ENCODE data around the gene FSTL1. TPM values are rescaled to one million over a fixed set of nuclear protein-coding genes. Genes with fewer than 3 reads are reported as not detected.

Gene FSTL1
- polyA plus RNA-seq, 1 of the 3 experiments (the other 2 are of a cell fraction) = 329 TPM

DNA sequence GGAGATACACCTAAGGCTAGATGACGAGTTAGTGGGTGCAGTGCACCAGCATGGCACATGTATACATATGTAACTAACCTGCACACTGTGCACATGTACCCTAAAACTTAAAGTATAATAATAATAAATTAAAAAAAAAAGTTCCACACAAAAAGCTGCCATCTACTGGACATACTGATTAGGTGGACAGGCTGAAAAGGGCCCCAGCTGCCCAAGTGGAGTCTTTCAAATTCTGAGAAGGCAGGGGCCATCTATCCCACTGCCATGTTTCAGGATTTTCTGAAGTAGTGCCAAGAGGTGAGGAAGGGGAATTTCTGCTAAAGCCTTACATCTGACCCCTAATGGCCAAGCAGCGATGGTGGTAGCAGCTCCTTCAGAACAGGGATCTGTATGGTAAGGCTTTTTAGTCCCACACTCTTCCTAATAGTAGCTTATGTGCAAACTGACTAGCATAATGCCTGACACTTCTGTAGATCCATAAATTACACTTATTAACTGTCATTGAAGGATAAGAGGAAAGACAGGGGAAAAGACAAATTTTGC, 7.7 kb downstream of the FSTL1 start:
- no peaks in the 10 kb centered on the region for H3K9me2 ChIP-seq
- H3K9ac ChIP-seq = no peak overlapping the region
- H3F3A ChIP-seq (replicated peaks; ENCODE audit: insufficient read depth) = peaks cover 57% of the 10 kb centered on the region
- H3K4me1 ChIP-seq (ENCODE audit: control insufficient read depth in 1 of 2, insufficient read depth in 2 of 2, low read depth in 1 of 2, low read length in 1 of 2) = peaks cover 22 to 55% of the 10 kb centered on the region in 2 experiments
- peaks cover 50 to 67% of the 10 kb centered on the region in 2 experiments for H3K36me3 ChIP-seq (replicated peaks in 1 of 2; ENCODE audit: control insufficient read depth in 1 of 2, insufficient read depth in 2 of 2, low read length in 1 of 2)
- H3K9me3 ChIP-seq = no peaks in the 10 kb centered on the region
- H3K4me3 ChIP-seq (ENCODE audit: low read depth in 2 of 2, low read length in 1 of 2) = no peak overlapping the region
- peak overlapping the region; percentile 13 to 43; a peak in 2 of 4 replicates for H3K27ac ChIP-seq (ENCODE audit: low read depth in 2 of 2, low read length in 1 of 2)
- no peak overlapping the region for H3K4me2 ChIP-seq
- H3K27me3 ChIP-seq (ENCODE audit: insufficient read depth) = no peaks in the 10 kb centered on the region
- CTCF ChIA-PET = interaction anchor here (2.6 to 3.4 kb wide), 2 partner anchors 20 to 27 kb away, joined by 9 to 12 read pairs; no protein-coding TSS in a partner anchor
- H2AFZ ChIP-seq (ENCODE audit: low read depth) = no peak overlapping the region
- TF ChIP-seq, protein P1, sequence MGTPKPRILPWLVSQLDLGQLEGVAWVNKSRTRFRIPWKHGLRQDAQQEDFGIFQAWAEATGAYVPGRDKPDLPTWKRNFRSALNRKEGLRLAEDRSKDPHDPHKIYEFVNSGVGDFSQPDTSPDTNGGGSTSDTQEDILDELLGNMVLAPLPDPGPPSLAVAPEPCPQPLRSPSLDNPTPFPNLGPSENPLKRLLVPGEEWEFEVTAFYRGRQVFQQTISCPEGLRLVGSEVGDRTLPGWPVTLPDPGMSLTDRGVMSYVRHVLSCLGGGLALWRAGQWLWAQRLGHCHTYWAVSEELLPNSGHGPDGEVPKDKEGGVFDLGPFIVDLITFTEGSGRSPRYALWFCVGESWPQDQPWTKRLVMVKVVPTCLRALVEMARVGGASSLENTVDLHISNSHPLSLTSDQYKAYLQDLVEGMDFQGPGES (IDR thresholded peaks at IDR 0.05; ENCODE audit: low read depth, low read length) = no peak
- TF ChIP-seq JUND (IDR thresholded peaks at IDR 0.05) = no peak
- TF ChIP-seq, protein P2, sequence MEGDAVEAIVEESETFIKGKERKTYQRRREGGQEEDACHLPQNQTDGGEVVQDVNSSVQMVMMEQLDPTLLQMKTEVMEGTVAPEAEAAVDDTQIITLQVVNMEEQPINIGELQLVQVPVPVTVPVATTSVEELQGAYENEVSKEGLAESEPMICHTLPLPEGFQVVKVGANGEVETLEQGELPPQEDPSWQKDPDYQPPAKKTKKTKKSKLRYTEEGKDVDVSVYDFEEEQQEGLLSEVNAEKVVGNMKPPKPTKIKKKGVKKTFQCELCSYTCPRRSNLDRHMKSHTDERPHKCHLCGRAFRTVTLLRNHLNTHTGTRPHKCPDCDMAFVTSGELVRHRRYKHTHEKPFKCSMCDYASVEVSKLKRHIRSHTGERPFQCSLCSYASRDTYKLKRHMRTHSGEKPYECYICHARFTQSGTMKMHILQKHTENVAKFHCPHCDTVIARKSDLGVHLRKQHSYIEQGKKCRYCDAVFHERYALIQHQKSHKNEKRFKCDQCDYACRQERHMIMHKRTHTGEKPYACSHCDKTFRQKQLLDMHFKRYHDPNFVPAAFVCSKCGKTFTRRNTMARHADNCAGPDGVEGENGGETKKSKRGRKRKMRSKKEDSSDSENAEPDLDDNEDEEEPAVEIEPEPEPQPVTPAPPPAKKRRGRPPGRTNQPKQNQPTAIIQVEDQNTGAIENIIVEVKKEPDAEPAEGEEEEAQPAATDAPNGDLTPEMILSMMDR (IDR thresholded peaks at IDR 0.05) = peak; percentile 57
- TF ChIP-seq CHD2 (IDR thresholded peaks at IDR 0.05; ENCODE audit: low read length, partially characterized antibody) = no peak
- TF ChIP-seq NRF1 (IDR thresholded peaks at IDR 0.05; ENCODE audit: low read depth, low read length) = no peak
- POLR2A ChIA-PET = no interaction called here
- 91% methylated on average over 2 of the region's 2 CpGs for WGBS (ENCODE audit: low lambda C conversion rate)
- peaks cover 92% of the 10 kb centered on the region for H4K20me1 ChIP-seq (ENCODE audit: insufficient read depth)
- no peak for DNase-seq
- peaks cover 100% of the 10 kb centered on the region for H3K79me2 ChIP-seq (ENCODE audit: insufficient read depth)

DNA sequence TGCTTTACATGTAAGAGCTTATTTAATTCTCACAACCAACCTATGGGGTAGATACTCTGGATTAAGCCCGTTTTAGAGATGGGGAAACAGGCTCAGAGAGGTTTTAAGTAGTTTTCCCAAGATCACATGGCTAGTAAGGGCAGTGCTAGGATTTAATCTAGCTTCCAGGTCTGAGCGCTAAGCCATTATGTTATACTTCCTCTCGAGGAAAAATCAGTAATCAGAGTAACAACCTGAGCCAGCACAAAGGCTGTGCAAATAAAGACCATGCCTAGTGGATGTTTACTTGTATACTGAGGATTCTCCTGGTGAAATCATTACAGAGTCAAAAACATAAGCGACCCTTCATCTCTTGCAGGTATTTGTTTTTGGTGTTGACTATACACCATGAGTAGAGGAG, 9.0 kb downstream of the FSTL1 start:
- Histone ChIP-seq H3K9ac (no peak overlapping the region), H3K27ac (ENCODE audit: low read depth in 2 of 2, low read length in 1 of 2) (peak overlapping the region in 1 of 2 experiments; percentile 96; a peak in 1 of 4 replicates), H3K4me3 (ENCODE audit: low read depth in 2 of 2, low read length in 1 of 2) (no peak overlapping the region), H3K79me2 (ENCODE audit: insufficient read depth) (peaks cover 100% of the 10 kb centered on the region), H3K36me3 (replicated peaks in 1 of 2; ENCODE audit: control insufficient read depth in 1 of 2, insufficient read depth in 2 of 2, low read length in 1 of 2) (peaks cover 55 to 63% of the 10 kb centered on the region in 2 experiments), H3K9me2 (no peaks in the 10 kb centered on the region), H2AFZ (ENCODE audit: low read depth) (no peak overlapping the region), H3K27me3 (ENCODE audit: insufficient read depth) (no peaks in the 10 kb centered on the region), H3K9me3 (no peaks in the 10 kb centered on the region), H3K4me2 (no peak overlapping the region), H4K20me1 (ENCODE audit: insufficient read depth) (peaks cover 80% of the 10 kb centered on the region), H3F3A (replicated peaks; ENCODE audit: insufficient read depth) (peaks cover 56% of the 10 kb centered on the region), H3K4me1 (ENCODE audit: control insufficient read depth in 1 of 2, insufficient read depth in 2 of 2, low read depth in 1 of 2, low read length in 1 of 2) (peaks cover 20 to 49% of the 10 kb centered on the region in 2 experiments)
- CTCF ChIA-PET = interaction anchor here (1.0 to 1.3 kb wide), 3 partner anchors 10 to 117 kb away, joined by 3 read pairs; no protein-coding TSS in a partner anchor
- DNase-seq = no peak
- WGBS (ENCODE audit: low lambda C conversion rate) = 82% methylated on average over 4 of the region's 4 CpGs
- POLR2A ChIA-PET = no interaction called here
- TF ChIP-seq, protein P3, sequence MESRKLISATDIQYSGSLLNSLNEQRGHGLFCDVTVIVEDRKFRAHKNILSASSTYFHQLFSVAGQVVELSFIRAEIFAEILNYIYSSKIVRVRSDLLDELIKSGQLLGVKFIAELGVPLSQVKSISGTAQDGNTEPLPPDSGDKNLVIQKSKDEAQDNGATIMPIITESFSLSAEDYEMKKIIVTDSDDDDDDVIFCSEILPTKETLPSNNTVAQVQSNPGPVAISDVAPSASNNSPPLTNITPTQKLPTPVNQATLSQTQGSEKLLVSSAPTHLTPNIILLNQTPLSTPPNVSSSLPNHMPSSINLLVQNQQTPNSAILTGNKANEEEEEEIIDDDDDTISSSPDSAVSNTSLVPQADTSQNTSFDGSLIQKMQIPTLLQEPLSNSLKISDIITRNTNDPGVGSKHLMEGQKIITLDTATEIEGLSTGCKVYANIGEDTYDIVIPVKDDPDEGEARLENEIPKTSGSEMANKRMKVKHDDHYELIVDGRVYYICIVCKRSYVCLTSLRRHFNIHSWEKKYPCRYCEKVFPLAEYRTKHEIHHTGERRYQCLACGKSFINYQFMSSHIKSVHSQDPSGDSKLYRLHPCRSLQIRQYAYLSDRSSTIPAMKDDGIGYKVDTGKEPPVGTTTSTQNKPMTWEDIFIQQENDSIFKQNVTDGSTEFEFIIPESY (IDR thresholded peaks at IDR 0.05; ENCODE audit: borderline replicate concordance, low read depth) = no peak
- TF ChIP-seq, protein P4, sequence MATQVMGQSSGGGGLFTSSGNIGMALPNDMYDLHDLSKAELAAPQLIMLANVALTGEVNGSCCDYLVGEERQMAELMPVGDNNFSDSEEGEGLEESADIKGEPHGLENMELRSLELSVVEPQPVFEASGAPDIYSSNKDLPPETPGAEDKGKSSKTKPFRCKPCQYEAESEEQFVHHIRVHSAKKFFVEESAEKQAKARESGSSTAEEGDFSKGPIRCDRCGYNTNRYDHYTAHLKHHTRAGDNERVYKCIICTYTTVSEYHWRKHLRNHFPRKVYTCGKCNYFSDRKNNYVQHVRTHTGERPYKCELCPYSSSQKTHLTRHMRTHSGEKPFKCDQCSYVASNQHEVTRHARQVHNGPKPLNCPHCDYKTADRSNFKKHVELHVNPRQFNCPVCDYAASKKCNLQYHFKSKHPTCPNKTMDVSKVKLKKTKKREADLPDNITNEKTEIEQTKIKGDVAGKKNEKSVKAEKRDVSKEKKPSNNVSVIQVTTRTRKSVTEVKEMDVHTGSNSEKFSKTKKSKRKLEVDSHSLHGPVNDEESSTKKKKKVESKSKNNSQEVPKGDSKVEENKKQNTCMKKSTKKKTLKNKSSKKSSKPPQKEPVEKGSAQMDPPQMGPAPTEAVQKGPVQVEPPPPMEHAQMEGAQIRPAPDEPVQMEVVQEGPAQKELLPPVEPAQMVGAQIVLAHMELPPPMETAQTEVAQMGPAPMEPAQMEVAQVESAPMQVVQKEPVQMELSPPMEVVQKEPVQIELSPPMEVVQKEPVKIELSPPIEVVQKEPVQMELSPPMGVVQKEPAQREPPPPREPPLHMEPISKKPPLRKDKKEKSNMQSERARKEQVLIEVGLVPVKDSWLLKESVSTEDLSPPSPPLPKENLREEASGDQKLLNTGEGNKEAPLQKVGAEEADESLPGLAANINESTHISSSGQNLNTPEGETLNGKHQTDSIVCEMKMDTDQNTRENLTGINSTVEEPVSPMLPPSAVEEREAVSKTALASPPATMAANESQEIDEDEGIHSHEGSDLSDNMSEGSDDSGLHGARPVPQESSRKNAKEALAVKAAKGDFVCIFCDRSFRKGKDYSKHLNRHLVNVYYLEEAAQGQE (IDR thresholded peaks at IDR 0.05; ENCODE audit: low read depth, low read length) = no peak
- TF ChIP-seq, protein P5, sequence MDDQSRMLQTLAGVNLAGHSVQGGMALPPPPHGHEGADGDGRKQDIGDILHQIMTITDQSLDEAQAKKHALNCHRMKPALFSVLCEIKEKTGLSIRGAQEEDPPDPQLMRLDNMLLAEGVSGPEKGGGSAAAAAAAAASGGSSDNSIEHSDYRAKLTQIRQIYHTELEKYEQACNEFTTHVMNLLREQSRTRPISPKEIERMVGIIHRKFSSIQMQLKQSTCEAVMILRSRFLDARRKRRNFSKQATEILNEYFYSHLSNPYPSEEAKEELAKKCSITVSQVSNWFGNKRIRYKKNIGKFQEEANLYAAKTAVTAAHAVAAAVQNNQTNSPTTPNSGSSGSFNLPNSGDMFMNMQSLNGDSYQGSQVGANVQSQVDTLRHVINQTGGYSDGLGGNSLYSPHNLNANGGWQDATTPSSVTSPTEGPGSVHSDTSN (IDR thresholded peaks at IDR 0.05) = no peak
- TF ChIP-seq RCOR1 (IDR thresholded peaks at IDR 0.05; ENCODE audit: low read length) = no peak
- no peak for TF ChIP-seq SMC3 (IDR thresholded peaks at IDR 0.05; ENCODE audit: low read depth, low read length)
- TF ChIP-seq TEAD4 (IDR thresholded peaks at IDR 0.05; ENCODE audit: borderline replicate concordance, insufficient read depth) = no peak
- no peak for TF ChIP-seq TAF1 (IDR thresholded peaks at IDR 0.05; ENCODE audit: borderline replicate concordance, low read depth, low read length)
- no peak for TF ChIP-seq GABPA (IDR thresholded peaks at IDR 0.05; ENCODE audit: low read depth)
- TF ChIP-seq, protein P6, sequence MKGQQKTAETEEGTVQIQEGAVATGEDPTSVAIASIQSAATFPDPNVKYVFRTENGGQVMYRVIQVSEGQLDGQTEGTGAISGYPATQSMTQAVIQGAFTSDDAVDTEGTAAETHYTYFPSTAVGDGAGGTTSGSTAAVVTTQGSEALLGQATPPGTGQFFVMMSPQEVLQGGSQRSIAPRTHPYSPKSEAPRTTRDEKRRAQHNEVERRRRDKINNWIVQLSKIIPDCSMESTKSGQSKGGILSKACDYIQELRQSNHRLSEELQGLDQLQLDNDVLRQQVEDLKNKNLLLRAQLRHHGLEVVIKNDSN (IDR thresholded peaks at IDR 0.05; ENCODE audit: borderline replicate concordance, low read depth) = no peak
- no peak for TF ChIP-seq RXRA (IDR thresholded peaks at IDR 0.05; ENCODE audit: borderline replicate concordance, low read depth)
- no peak for TF ChIP-seq TCF12 (IDR thresholded peaks at IDR 0.05)
- no peak for TF ChIP-seq POLR2AphosphoS5 (IDR thresholded peaks at IDR 0.05; ENCODE audit: low read depth, low read length)

Data from SK-N-SH (cell line).